Loucy (cell line): ENCODE results near the gene TJP3.

Experiments
- H2AFZ ChIP-seq: fragments of 200-600 bp; sonication (generic); 2 replicates; pipeline ENCODE4 v1.6.0; 2016; ENCODE audit warnings: antibody characterized with exemption, mild to moderate bottlenecking, low read length, moderate library complexity
- H3F3A ChIP-seq: fragments of 200-600 bp; 2 replicates; pipeline ENCODE4 v1.6.0; 2016; ENCODE audit warnings: antibody characterized with exemption, low read depth, mild to moderate bottlenecking
- H3K27me3 ChIP-seq: fragments of 200-600 bp; sonication (generic); 2 replicates; pipeline ENCODE4 v1.6.1; 2014; ENCODE audit warnings: low read length, mild to moderate bottlenecking; ENCODE audit not compliant: insufficient read depth, poor library complexity, severe bottlenecking
- H3K36me3 ChIP-seq: fragments of 200-600 bp; sonication (generic); 2 replicates; pipeline ENCODE4 v1.6.1; 2016; ENCODE audit warnings: low read length; ENCODE audit not compliant: insufficient read depth
- H3K4me1 ChIP-seq: fragments of 200-600 bp; sonication (generic); 2 replicates; pipeline ENCODE4 v1.5.1; 2014; ENCODE audit warnings: low read length, mild to moderate bottlenecking; ENCODE audit not compliant: insufficient read depth, poor library complexity, severe bottlenecking
- H3K4me2 ChIP-seq: fragments of 200-600 bp; sonication (generic); 2 replicates; pipeline ENCODE4 v1.6.0; 2014; ENCODE audit warnings: antibody characterized with exemption, low read length, low read depth, mild to moderate bottlenecking; ENCODE audit not compliant: poor library complexity, severe bottlenecking
- H3K4me3 ChIP-seq: fragments of 200-600 bp; sonication (generic); 2 replicates; pipeline ENCODE4 v1.5.1; 2014; ENCODE audit warnings: low read length, mild to moderate bottlenecking, mixed read lengths; ENCODE audit not compliant: poor library complexity, severe bottlenecking
- H3K79me2 ChIP-seq: fragments of 200-600 bp; sonication (generic); 2 replicates; pipeline ENCODE4 v1.6.1; 2014; ENCODE audit warnings: low read length; ENCODE audit not compliant: insufficient read depth
- H3K9ac ChIP-seq: fragments of 200-600 bp; sonication (generic); 2 replicates; pipeline ENCODE4 v1.6.0; 2014; ENCODE audit warnings: mild to moderate bottlenecking, low read depth, low read length, moderate library complexity; ENCODE audit not compliant: poor library complexity, severe bottlenecking
- H3K9me2 ChIP-seq: fragments of 200-600 bp; sonication (generic); replicated peaks from 2 replicates; pipeline ENCODE4 v1.6.1; 2016; ENCODE audit warnings: low read depth, low read length, mixed read lengths
- H3K9me3 ChIP-seq: fragments of 200-600 bp; sonication (generic); 2 replicates; pipeline ENCODE4 v1.6.1; 2014; ENCODE audit warnings: mild to moderate bottlenecking, antibody characterized with exemption, low read length, low read depth; ENCODE audit not compliant: insufficient read depth
- H4K20me1 ChIP-seq: fragments of 200-600 bp; sonication (generic); 2 replicates; pipeline ENCODE4 v1.6.0; 2014; ENCODE audit warnings: antibody characterized with exemption, low read length, mild to moderate bottlenecking; ENCODE audit not compliant: insufficient read depth, poor library complexity, severe bottlenecking
- EZH2phosphoT487 ChIP-seq: fragments of 200-600 bp; IDR thresholded peaks from 2 replicates; pipeline ENCODE4 v1.6.1; 2018; ENCODE audit warnings: antibody characterized with exemption, mild to moderate bottlenecking, moderate library complexity, borderline replicate concordance
- TF ChIP-seq, protein P1 (sequence below): fragments of 200-600 bp; sonication (generic); conservative IDR thresholded peaks from 2 replicates; pipeline ENCODE4 v1.5.1; 2014; ENCODE audit warnings: mild to moderate bottlenecking, antibody characterized with exemption, low read length

Gene TJP3

DNA sequence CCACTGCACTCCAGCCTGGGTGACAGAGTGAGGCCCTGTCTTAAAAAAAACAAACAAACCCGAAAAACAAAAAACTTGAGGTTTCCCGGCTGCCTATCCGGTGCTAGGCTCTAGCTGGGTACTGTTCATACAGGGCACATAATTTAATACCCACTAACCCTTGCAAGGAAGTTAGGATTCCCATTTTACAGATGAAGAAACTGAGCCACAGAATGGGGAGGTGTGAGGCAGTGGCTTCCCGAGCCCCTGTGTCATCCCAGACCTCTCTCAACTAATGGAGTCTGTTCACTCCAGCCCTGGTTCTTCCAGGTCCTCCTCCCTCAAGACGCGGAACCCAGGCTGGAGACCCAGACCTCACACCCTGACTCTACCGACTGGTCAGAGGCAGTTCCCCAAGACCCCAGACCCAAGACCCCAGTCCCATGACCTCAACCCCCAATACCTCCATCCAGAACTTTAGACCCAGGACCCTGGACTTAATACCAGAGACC, 52.7 kb downstream of the TJP3 start:
- peaks cover 36% of the 10 kb centered on the region for H3K79me2 ChIP-seq
- TF ChIP-seq, protein P1, sequence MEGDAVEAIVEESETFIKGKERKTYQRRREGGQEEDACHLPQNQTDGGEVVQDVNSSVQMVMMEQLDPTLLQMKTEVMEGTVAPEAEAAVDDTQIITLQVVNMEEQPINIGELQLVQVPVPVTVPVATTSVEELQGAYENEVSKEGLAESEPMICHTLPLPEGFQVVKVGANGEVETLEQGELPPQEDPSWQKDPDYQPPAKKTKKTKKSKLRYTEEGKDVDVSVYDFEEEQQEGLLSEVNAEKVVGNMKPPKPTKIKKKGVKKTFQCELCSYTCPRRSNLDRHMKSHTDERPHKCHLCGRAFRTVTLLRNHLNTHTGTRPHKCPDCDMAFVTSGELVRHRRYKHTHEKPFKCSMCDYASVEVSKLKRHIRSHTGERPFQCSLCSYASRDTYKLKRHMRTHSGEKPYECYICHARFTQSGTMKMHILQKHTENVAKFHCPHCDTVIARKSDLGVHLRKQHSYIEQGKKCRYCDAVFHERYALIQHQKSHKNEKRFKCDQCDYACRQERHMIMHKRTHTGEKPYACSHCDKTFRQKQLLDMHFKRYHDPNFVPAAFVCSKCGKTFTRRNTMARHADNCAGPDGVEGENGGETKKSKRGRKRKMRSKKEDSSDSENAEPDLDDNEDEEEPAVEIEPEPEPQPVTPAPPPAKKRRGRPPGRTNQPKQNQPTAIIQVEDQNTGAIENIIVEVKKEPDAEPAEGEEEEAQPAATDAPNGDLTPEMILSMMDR, result no peak
- no peak for TF ChIP-seq EZH2phosphoT487

DNA sequence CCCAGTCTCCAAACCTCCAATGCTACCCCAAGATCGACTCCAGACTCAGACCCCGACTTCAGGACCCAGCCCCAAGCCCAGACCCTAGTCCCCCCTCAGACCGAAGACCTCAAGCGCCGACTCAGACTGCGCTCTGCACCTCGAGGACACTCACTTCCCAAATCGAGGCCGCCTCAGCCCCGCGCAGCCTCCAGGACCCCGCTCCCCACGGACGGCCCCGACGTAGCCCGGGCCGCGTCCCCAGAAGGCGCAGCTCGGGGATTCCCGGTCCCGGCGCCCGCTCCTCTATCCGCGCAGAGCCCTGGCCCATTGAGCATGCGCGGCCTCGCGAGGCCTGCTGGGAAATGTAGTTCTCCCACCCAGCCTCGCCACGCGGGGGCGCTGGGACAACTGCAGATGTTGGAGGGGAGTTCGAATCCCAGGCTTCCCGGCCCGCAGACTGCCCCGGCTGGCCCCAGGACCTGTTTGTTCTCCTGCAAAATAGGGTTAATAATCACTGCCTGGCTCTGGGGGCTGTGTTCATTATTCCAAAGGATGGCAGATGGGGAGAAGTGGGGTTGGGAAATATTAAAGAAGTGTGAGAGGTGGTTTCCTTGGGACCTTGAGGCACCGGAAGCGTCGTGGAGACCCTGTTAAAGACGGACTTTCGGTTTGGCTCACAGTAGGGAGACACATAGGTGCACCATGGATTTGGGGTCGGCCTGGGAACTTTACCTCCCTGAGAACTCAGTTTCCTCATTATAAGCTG, 53.4 kb downstream of the TJP3 start, which contains the start of gene APBA3:
Gene APBA3, minus strand, starts transcription at position 311 of the 748 bp plus-strand sequence. CDS start 1,428 bp downstream, outside the sequence.
- Histone ChIP-seq H3K36me3 (peaks cover 2% of the 10 kb centered on the region; the same call in 1 of the 2 replicates), H4K20me1 (no peaks in the 10 kb centered on the region), H3K9me3 (no peaks in the 10 kb centered on the region), H3K9ac (peak within 1 kb of the TSS; percentile 96), H3K9me2 (no peaks in the 10 kb centered on the region), H3F3A (0 out of 2 replicates have a peak, but pooled peaks cover 2% of the 10 kb centered on the region), H3K4me3 (peak within 1 kb of the TSS; percentile 98), H3K4me1 (peaks cover 23% of the 10 kb centered on the region), H2AFZ (peak within 1 kb of the TSS; percentile 98), H3K79me2 (peaks cover 36% of the 10 kb centered on the region), H3K4me2 (peak within 1 kb of the TSS; percentile 96), H3K27me3 (no peaks in the 10 kb centered on the region)
- TF ChIP-seq, protein P1, result peak; percentile 78
- no peak for TF ChIP-seq EZH2phosphoT487

More for the DNA sequence above, 52.7 kb downstream of the TJP3 start:
- H3K36me3 ChIP-seq, result peaks cover 2% of the 10 kb centered on the region; the same call in 1 of the 2 replicates
- H3K4me3 ChIP-seq, result peak overlapping the region; percentile 98
- no peaks in the 10 kb centered on the region for H4K20me1 ChIP-seq
- peak overlapping the region; percentile 96 for H3K9ac ChIP-seq
- H3K4me1 ChIP-seq, result peaks cover 23% of the 10 kb centered on the region
- H3K27me3 ChIP-seq, result no peaks in the 10 kb centered on the region
- H3K4me2 ChIP-seq, result peak overlapping the region; percentile 96
- H2AFZ ChIP-seq, result peak overlapping the region; percentile 82
- H3K9me3 ChIP-seq, result no peaks in the 10 kb centered on the region
- 0 out of 2 replicates have a peak, but pooled peaks cover 2% of the 10 kb centered on the region for H3F3A ChIP-seq
- no peaks in the 10 kb centered on the region for H3K9me2 ChIP-seq

DNA sequence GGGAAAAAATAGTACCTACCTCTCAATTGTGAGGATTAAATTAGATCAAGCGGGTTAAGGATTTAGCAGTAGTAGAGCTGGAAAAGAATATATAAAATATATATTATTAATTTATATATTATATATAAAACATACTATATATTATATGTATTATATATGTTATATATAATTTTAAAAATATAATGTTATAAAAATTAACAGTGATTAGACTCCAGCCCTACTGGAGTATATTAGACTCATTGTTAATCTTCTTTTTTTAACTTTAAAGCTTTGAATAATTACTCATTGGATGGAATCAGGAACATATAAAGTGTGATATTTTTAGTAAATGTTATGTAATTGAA, 53.9 kb downstream of the TJP3 start:
- Histone ChIP-seq H2AFZ (peak overlapping the region; percentile 98; the same call in 1 of the 2 replicates), H3K4me2 (peak overlapping the region; percentile 96), H3K4me3 (peak overlapping the region; percentile 98), H3K9me3 (no peaks in the 10 kb centered on the region), H3K9ac (peak overlapping the region; percentile 96), H3K9me2 (no peaks in the 10 kb centered on the region), H4K20me1 (no peaks in the 10 kb centered on the region), H3K27me3 (no peaks in the 10 kb centered on the region), H3F3A (0 out of 2 replicates have a peak, but pooled peaks cover 2% of the 10 kb centered on the region), H3K4me1 (peaks cover 23% of the 10 kb centered on the region), H3K79me2 (peaks cover 36% of the 10 kb centered on the region), H3K36me3 (peaks cover 2% of the 10 kb centered on the region; the same call in 1 of the 2 replicates)
- TF ChIP-seq EZH2phosphoT487, result no peak
- TF ChIP-seq, protein P1, result no peak
